Transverse colon (tissue), 4 donors: Measurements from ENCODE around the gene ITPR2.

Experiments
- EP300 ChIP-seq: sonication (generic); formaldehyde crosslinking; IDR thresholded peaks from one replicate; pipeline ENCODE4 v1.6.1; 2017; ENCODE audit warnings: antibody characterized with exemption, low read depth
- POLR2AphosphoS5 ChIP-seq, 3 donors: sonication (generic); formaldehyde crosslinking; IDR thresholded peaks; one replicate each; pipeline ENCODE4 v1.6.1; 2016; ENCODE audit warnings: antibody characterized with exemption in 3 of 3
- TF ChIP-seq, protein P1 (sequence below), 5 experiments: fragments of 200-600 bp in 3 of 5; fragments of 450-650 bp in 2 of 5; sonication (generic) in 3 of 5; IDR thresholded peaks; 1 replicate in 2 of 5; 2 replicates in 3 of 5; pipeline ENCODE4 v1.5.1; 2016 to 2017; ENCODE audit warnings: antibody characterized with exemption in 5 of 5, inconsistent platforms in 3 of 5, mild to moderate bottlenecking in 2 of 5, moderate library complexity in 1 of 5

DNA sequence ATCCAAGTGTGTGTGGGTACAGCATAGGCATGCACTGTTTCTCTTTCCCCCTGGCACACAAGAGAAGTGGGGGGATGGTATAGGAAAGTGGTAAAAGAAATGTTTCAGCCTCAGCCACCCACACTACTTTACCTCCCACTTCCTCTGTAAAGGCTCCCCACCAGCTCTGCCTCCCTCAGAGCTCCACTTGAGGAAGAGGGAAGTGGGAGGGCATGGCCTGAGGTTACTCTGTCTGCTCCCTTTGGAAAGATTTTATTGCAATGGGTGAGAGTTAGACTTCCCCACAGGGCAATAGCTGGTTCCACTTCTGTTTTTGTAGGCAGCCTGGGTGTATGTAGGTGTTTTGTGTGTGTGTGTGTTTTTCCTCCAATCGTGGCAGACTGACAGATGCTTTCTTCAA, 492.3 kb downstream of the ITPR2 start:
- TF ChIP-seq, protein P1, sequence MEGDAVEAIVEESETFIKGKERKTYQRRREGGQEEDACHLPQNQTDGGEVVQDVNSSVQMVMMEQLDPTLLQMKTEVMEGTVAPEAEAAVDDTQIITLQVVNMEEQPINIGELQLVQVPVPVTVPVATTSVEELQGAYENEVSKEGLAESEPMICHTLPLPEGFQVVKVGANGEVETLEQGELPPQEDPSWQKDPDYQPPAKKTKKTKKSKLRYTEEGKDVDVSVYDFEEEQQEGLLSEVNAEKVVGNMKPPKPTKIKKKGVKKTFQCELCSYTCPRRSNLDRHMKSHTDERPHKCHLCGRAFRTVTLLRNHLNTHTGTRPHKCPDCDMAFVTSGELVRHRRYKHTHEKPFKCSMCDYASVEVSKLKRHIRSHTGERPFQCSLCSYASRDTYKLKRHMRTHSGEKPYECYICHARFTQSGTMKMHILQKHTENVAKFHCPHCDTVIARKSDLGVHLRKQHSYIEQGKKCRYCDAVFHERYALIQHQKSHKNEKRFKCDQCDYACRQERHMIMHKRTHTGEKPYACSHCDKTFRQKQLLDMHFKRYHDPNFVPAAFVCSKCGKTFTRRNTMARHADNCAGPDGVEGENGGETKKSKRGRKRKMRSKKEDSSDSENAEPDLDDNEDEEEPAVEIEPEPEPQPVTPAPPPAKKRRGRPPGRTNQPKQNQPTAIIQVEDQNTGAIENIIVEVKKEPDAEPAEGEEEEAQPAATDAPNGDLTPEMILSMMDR (IDR thresholded peaks at IDR 0.05): no peak
- TF ChIP-seq POLR2AphosphoS5 (IDR thresholded peaks at IDR 0.05) (no peak), EP300 (no peak)
